Common myeloid progenitor, CD34-positive (primary cell): ENCODE measurements around the gene GRID1.
"Not testable (repeated sequence)": the region's sequence is repeated elsewhere in the genome, so short reads cannot be mapped to it uniquely, and the experiment has no call there.

Experiments used
- CTCF ChIA-PET: fragments of 350-600 bp; sonication (Branson Sonifier 250); formaldehyde crosslinking; loops from one replicate; lab custom pipeline; 2021; ENCODE audit warnings: antibody characterized with exemption; lab: Charles Lee
- POLR2A ChIA-PET: fragments of 350-600 bp; sonication (Branson Sonifier 250); formaldehyde crosslinking; loops from one replicate; lab custom pipeline; 2021; ENCODE audit warnings: antibody characterized with exemption; lab: Charles Lee
- DNase-seq, 3 donors: peaks; one replicate each; pipeline versions ENCODE4 v3.0.0 to v3.0.0-alpha.2; 2013
- H3K27ac ChIP-seq, 2 experiments: 1 replicate in 1 of 2; 2 replicates in 1 of 2; pipeline ENCODE4 v1.7.0; 2013; ENCODE audit warnings: inconsistent platforms in 2 of 2, low read length in 2 of 2, mild to moderate bottlenecking in 2 of 2, low read depth in 1 of 2, moderate library complexity in 1 of 2; ENCODE audit not compliant: severe bottlenecking in 2 of 2, insufficient read depth in 1 of 2, poor library complexity in 1 of 2
- H3K27me3 ChIP-seq, 5 experiments: replicated peaks in 2 of 5; 1 replicate in 3 of 5; 2 replicates in 2 of 5; pipeline versions ENCODE4 v1.6.1 to v1.7.0; 2013; ENCODE audit warnings: low read length in 4 of 5, mild to moderate bottlenecking in 2 of 5, moderate library complexity in 2 of 5, inconsistent platforms in 1 of 5; ENCODE audit not compliant: insufficient read depth in 5 of 5, control insufficient read depth in 4 of 5
- H3K36me3 ChIP-seq, 4 experiments: 1 replicate in 2 of 4; 2 replicates in 2 of 4; pipeline versions ENCODE4 v1.6.1 to v1.7.0; 2013; ENCODE audit warnings: low read length in 3 of 4, control low read depth in 1 of 4, mild to moderate bottlenecking in 1 of 4; ENCODE audit not compliant: control insufficient read depth in 4 of 4, insufficient read depth in 4 of 4
- H3K4me1 ChIP-seq, 4 experiments: 1 replicate in 3 of 4; 2 replicates in 1 of 4; pipeline versions ENCODE4 v1.6.1 to v1.7.1; 2013; ENCODE audit warnings: low read length in 3 of 4, mild to moderate bottlenecking in 3 of 4, control low read depth in 1 of 4, inconsistent platforms in 1 of 4, moderate library complexity in 1 of 4; ENCODE audit not compliant: control insufficient read depth in 4 of 4, insufficient read depth in 4 of 4; ENCODE audit errors: control extremely low read depth in 1 of 4
- H3K4me3 ChIP-seq, 7 experiments: 1 replicate in 4 of 7; 2 replicates in 3 of 7; pipeline versions ENCODE4 v1.5.1 to v1.7.0; 2013; ENCODE audit warnings: mild to moderate bottlenecking in 7 of 7, low read length in 6 of 7, moderate library complexity in 6 of 7, inconsistent platforms in 2 of 7, low read depth in 2 of 7, control low read depth in 1 of 7; ENCODE audit not compliant: insufficient read depth in 4 of 7, control insufficient read depth in 1 of 7; ENCODE audit errors: extremely low read depth in 1 of 7
- H3K9me3 ChIP-seq, 5 experiments: 1 replicate in 4 of 5; 2 replicates in 1 of 5; pipeline versions ENCODE4 v1.6.1 to v1.7.1; 2013; ENCODE audit warnings: low read length in 4 of 5, mild to moderate bottlenecking in 2 of 5, inconsistent platforms in 1 of 5, low read depth in 1 of 5, moderate library complexity in 1 of 5; ENCODE audit not compliant: control insufficient read depth in 4 of 5, insufficient read depth in 2 of 5; ENCODE audit errors: control extremely low read depth in 1 of 5
- WGBS: methylation state at CpG from one replicate; pipeline ENCODE4 v1.1.5; 2013; ENCODE audit not compliant: insufficient coverage; 5-methylcytosine and 5-hydroxymethylcytosine counted together

Gene GRID1

DNA sequence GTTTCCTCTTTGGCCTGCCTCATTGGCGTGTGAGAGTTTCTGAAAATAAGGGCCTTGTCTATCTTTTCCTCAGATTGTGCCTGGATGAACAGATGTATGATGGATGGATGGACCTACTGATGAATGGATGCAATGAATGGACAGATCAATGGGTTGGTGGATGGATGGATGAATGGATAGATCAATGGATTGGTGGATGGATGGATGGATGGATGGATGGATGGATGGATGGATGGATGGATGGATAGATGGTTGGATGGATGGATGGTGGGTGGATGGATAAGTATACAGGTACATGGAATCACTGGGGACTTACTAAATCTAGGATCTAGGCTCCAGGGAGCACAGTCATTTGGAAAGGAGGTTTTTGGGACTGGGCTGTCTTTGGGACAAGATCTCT, 331.9 kb downstream of the GRID1 start:
- H3K4me1 ChIP-seq = no peaks in the 10 kb centered on the region
- H3K27me3 ChIP-seq = no peaks in the 10 kb centered on the region
- no peak overlapping the region for H3K27ac ChIP-seq
- H3K4me3 ChIP-seq = no peak overlapping the region
- no peak for DNase-seq
- 100% methylated on average over 1 of the region's 1 CpG for WGBS
- ChIA-PET CTCF (no interaction called here), POLR2A (no interaction called here)
- no peaks in the 10 kb centered on the region for H3K36me3 ChIP-seq
- H3K9me3 ChIP-seq = peaks cover 0 to 5% (median 0%) of the 10 kb centered on the region in 5 experiments

DNA sequence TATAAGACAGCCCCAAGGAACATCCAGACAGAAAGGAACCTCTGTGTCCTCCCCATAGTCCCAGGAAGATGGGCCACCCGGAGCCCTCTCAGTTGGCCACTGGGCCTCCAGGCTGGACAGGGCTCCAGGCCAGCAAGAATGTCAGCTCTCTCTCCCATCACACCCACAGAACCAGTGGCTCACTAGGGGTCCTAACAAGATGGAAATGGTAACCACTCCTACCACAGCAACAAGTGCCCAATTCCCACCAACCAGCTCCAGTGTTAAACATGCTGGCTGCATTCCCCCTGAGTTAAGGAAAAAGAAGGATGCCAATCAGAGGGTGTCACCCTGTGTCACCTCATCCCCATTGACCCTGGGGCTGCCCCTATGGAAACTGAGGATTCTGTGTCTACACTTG, 333.0 kb downstream of the GRID1 start:
- H3K4me3 ChIP-seq = no peak overlapping the region
- DNase-seq = no peak
- H3K4me1 ChIP-seq = no peaks in the 10 kb centered on the region
- no peak overlapping the region for H3K27ac ChIP-seq
- POLR2A ChIA-PET = no interaction called here
- H3K36me3 ChIP-seq = no peaks in the 10 kb centered on the region
- CTCF ChIA-PET = no interaction called here
- WGBS = no CpG with 5 or more reads among the region's 1 CpG
- no peaks in the 10 kb centered on the region for H3K27me3 ChIP-seq
- peaks cover 0 to 5% (median 0%) of the 10 kb centered on the region in 5 experiments for H3K9me3 ChIP-seq

DNA sequence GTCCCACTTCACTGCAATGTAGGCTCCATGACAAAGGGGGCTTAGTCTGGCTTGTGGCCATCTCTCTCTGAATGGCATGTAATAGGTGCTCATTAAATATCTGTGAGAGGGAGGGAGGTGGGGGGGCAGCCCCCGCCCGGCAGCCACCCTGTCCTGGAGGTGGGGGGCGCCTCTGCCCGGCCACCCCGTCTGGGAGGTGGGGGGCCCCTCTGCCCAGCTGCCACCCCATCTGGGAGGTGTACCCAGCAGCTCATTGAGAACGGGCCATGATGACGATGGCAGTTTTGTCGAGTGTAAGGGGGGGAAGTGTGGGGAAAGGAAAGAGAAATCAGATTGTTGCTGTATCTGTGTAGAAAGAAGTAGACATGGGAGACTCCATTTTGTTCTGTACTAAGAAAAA, 334.5 kb downstream of the GRID1 start:
- H3K36me3 ChIP-seq, CTCF ChIA-PET, H3K4me3 ChIP-seq, H3K9me3 ChIP-seq, H3K27ac ChIP-seq, POLR2A ChIA-PET, H3K27me3 ChIP-seq, DNase-seq, H3K4me1 ChIP-seq: not testable (repeated sequence)
- WGBS = 91% methylated on average over 6 of the region's 8 CpGs

DNA sequence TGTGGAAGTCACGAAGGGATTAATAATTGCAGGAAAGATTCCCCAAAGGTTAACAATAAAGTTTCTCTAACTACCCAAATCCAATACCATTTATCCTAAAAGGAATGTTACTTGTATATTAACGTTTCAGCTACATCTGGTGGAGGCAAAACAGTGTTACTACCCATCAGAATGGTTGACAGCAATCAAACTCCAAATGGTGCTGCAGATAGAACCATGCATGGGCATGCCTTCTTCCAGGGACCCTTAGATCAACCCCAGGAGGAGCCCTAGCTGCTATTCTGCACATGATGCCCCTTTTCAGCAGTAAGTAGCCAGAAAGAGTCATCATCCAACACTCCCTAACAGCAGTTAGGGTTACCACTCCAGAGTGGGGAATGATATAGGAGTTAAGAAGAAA, 336.3 kb downstream of the GRID1 start:
- Histone ChIP-seq H3K27me3 (no peaks in the 10 kb centered on the region), H3K4me3 (no peak overlapping the region), H3K27ac (no peak overlapping the region), H3K4me1 (no peaks in the 10 kb centered on the region), H3K36me3 (no peaks in the 10 kb centered on the region), H3K9me3 (peaks cover 0 to 7% (median 0%) of the 10 kb centered on the region in 5 experiments)
- POLR2A ChIA-PET = no interaction called here
- no peak for DNase-seq
- WGBS = no CpG with 5 or more reads among the region's 2 CpGs
- CTCF ChIA-PET = interaction anchor here (1.2 kb wide), 1 partner anchor 11 kb away, joined by 3 read pairs; no protein-coding TSS in a partner anchor

DNA sequence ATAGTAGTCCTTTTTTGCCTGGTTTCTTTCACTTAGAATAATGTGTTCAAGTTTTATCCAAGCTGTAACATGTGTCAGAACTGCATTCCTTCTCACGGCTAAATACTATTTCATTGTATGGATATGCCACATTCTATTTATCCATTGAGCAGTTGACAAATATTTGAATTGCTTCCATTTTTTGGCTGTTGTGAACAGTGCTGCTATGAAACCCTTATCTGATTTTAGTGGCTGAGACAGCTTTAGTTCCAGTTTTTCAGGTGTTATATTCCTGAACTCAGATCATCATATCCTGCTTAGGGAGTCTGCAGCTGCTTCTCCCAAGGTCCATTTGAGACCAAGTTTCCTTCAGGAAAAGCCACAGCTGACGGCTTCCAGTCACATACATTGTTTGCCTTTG, 339.2 kb downstream of the GRID1 start:
- Histone ChIP-seq H3K4me3 (no peak overlapping the region), H3K36me3 (no peaks in the 10 kb centered on the region), H3K27ac (no peak overlapping the region), H3K27me3 (no peaks in the 10 kb centered on the region), H3K9me3 (peaks cover 0 to 7% (median 0%) of the 10 kb centered on the region in 5 experiments), H3K4me1 (no peaks in the 10 kb centered on the region)
- WGBS = 83% methylated on average over 1 of the region's 2 CpGs
- CTCF ChIA-PET = no interaction called here
- DNase-seq = no peak
- POLR2A ChIA-PET = no interaction called here

DNA sequence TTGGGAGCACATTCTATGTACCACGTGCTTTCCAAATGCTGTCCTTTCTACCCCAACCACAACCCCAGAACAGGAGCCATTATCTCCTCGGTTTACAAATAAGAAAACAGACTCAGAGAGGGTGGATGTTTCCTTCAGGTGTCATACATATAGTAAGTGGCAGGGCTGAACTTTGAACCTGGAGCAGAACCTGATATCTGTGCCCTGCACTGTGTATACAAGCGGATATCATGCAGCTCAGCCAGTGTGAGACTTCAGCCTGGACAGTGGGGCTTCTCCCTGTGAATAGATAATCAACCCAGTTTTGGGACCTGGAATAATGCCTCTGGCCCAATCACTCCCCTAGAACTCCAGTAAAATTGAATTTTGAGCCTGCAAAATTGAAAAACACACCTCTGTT, 341.1 kb downstream of the GRID1 start:
- Histone ChIP-seq H3K9me3 (peaks cover 0 to 6% (median 0%) of the 10 kb centered on the region in 5 experiments), H3K4me1 (no peaks in the 10 kb centered on the region), H3K27me3 (no peaks in the 10 kb centered on the region), H3K27ac (no peak overlapping the region), H3K36me3 (no peaks in the 10 kb centered on the region), H3K4me3 (no peak overlapping the region)
- ChIA-PET CTCF (no interaction called here), POLR2A (no interaction called here)
- no peak for DNase-seq
- 92% methylated on average over 1 of the region's 3 CpGs for WGBS

DNA sequence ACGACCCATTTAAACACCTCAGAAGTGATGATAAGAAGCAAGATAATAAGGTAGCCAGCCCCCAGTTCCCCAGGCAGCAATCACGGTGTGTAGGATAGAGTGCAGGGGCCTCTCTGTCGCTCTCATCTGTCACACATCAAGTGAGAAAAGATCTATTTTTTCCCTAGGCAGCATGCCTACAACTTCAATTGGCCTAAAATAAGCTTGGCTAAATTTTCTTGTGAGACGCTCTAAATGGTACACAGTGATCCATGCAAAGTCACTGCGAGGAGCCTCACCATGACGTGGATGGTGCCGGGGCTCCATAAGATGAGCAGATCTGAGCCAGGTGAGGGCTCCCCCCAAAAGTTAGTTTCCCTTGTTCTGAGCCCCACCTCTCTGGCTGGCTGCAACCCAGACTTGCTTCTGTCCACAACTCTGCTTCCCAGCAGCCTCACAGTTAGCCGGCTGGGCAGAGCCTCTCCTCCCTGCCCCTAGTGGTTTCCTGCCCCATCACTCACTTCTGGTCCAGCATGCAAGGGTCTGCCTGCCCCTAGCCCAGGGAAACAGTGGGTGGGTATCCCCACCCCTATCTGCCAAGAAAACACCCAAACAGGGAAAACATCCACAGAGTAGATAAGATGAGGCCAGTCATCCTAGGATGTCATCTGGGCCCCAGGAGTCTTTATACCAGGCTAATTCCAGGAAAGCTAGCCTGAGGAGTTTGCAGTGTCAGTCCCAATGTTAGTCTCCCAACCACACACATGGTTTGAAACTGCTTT, 342.1 kb downstream of the GRID1 start:
- H3K4me1 ChIP-seq = no peaks in the 10 kb centered on the region
- H3K27ac ChIP-seq = no peak overlapping the region
- WGBS = 78% methylated on average over 8 of the region's 8 CpGs
- DNase-seq = no peak
- POLR2A ChIA-PET = no interaction called here
- no peaks in the 10 kb centered on the region for H3K27me3 ChIP-seq
- CTCF ChIA-PET = no interaction called here
- H3K9me3 ChIP-seq = peaks cover 0 to 1% (median 0%) of the 10 kb centered on the region in 5 experiments
- no peak overlapping the region for H3K4me3 ChIP-seq
- H3K36me3 ChIP-seq = no peaks in the 10 kb centered on the region
